OCI-LY3 (cell line): ENCODE results near the gene FAM153A.
"Not testable (repeated sequence)": the region's sequence is repeated elsewhere in the genome, so short reads cannot be mapped to it uniquely, and the experiment has no call there.

Experiments used
- CTCF ChIP-seq: fragments of 200-600, 300-600 bp; sonication (generic); IDR thresholded peaks from 2 replicates; pipeline ENCODE4 v1.5.1; 2014; ENCODE audit warnings: antibody characterized with exemption, low read length, low read depth
- EZH2phosphoT487 ChIP-seq: fragments of 200-600 bp; shearing (Covaris generic); IDR thresholded peaks from 2 replicates; pipeline ENCODE4 v1.6.1; 2018; ENCODE audit warnings: antibody characterized with exemption, mixed run types, low read depth

- not testable (repeated sequence) for TF ChIP-seq CTCF, EZH2phosphoT487
These were observed 62.7 kb downstream of the FAM153A start for GRCh38 chr5:177719989-177720388.
